GM19043 (cell line): ENCODE data around the gene UMPS.

Experiments
- ATAC-seq: cut with Tn5 transposase; IDR thresholded peaks from one replicate; pipeline ENCODE4 v1.9.1; 2021; ENCODE audit warnings: low read depth; ENCODE audit not compliant: unreplicated experiment

UMPS gene

DNA sequence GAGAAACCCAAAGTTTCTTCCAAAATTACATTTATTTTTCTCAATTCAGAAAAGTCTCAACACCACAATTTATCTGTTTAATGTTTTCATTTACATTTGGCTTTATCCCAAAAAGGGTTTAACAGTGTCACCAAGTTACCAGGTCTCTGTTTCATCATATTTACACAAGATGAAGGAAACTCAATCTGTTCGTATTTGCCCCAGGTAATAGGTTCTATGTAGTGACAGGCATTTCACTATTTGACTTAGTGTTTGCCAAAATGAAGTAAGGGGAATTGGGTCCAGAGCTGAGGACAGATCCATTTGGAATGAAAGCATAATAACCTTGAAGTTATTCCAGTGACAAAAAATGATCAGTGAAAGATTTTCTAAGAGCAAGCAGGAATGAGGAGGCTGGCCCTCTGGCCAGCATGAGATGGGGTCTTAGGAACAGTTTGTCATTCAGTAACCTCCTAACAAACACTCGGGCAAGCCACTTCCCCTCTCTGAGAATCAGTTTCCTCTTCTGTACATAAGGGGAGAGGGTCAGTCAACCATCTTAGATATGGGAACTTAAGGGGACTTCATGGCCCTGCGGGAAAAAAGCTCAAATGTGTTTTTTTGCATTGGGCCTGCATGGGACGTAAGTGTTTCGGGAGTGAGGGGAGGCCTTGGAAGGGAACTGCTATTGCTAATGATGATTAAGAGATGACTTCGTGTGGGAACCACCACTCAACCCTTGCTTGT, 31.8 kb downstream of the UMPS start:
- ATAC-seq: no peak

DNA sequence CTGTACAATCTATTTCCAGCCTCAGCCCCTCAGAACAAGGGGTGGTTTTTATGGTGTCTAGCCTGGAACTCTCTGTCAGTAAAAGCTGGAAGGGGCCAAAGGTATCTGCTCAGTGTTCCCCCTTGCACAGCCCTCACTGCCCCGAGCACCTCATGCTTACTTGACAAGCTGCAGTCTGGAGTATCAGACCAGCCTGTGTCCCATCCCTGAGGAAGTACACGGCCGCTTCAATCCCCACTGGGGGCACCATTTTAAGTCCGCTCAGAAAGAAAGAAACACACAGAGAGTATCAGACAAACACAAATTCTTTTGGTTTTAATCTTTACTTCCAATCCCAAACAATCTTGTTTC, 32.4 kb downstream of the UMPS start:
- ATAC-seq: no peak

DNA sequence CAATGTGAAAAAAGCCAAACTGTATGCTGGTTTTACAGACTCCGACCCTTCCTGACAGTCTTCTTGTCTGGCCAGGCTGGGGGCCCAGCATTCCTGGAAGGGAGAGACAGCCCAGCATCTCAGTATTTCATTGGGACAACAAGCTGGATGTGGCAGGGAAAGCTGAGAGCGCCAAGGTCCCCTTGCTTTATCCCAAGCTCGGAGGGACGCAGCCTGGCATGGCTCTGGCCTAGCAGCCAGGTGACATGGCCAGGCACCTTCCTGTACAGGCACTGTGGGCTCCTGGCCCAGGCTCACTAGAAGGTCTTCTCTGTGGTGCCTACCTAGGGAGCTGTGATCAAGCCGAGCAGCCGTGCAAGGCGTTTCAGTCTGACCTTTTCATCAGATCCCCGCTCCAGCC, 33.0 kb downstream of the UMPS start:
- ATAC-seq: no peak

DNA sequence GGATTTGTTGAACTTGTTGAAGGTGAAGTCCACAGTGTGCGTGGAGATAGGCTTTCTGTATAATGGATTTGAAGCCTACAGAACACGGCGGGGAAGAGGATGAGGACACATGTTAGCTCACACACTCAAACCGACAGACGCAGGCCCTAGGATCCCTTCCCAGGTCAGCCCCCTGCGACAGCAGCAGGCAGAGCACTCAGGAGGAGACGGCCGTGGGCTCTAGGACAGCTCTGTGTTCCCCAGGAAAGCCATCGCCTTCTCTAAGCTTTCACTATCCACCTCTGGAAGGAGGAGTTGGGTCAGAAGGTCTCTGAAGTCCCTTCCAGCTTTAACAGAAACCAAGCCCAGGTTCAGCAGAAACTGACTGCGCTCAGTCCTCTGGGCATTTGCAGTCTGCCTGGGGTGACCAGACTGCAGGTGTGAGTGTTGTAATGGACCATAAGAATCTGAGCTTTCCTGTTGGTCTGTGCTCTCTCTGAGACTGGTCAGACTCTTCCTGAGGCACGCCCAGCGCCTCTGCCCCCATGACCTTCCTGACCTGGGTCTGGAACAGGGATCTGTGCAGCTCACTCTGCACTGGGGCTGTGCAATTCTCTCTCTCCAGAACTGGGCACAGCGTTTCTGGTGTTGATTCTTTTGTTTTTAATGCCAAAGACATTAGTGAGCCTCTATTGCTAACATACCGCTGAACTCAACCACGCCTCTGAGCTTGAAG, 33.5 kb downstream of the UMPS start:
- ATAC-seq: no peak

DNA sequence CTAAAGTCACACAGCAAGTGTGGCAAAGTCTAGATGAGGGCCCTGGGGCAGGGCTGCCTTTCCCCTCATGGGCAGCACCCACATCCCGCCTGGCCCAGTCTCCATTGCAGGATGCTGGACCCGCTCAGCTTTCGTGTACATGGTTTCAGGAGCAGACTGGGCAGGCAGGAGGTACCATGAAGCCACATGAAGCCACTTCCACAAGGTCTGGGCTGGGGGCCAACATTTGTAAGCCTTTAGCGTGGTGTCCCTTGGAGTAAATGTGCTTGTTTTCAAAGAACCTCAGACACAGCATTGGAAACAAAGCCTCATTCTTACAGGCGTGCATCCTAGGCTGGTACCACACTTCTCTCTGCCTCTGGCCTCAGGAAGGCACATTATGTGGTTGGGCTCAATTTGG, 34.5 kb downstream of the UMPS start:
- ATAC-seq: no peak

DNA sequence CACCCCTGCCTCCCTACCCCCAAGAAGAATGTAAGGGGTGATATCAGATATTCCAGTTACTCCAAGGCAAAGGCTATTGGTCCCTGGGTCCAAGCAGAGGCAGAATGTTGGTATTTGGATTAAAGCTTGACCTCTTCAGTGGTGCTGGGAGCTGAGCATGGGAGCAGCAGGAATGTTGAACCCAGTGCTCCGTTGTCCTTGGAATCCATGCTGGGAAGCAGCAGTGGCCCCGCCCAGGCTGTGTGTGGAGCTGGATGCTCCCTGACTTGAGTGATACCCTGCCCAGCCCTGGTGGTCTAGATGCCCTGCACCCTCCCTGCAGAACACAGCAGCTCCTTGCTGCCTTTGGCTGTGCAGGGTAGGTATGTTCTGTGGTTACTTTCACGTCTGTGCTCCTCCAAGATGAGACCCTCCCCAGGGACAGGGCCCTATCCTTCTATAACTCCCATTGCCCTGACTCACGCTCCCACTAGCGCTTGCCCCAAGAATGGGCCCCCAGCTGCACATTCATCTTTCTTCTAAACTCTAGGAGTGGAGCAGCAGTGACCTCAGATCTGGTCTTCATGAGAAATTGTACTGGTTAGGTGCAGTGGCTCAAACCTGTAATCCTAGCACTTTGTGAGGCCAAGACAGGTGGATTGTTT, 35.1 kb downstream of the UMPS start:
- no peak for ATAC-seq

DNA sequence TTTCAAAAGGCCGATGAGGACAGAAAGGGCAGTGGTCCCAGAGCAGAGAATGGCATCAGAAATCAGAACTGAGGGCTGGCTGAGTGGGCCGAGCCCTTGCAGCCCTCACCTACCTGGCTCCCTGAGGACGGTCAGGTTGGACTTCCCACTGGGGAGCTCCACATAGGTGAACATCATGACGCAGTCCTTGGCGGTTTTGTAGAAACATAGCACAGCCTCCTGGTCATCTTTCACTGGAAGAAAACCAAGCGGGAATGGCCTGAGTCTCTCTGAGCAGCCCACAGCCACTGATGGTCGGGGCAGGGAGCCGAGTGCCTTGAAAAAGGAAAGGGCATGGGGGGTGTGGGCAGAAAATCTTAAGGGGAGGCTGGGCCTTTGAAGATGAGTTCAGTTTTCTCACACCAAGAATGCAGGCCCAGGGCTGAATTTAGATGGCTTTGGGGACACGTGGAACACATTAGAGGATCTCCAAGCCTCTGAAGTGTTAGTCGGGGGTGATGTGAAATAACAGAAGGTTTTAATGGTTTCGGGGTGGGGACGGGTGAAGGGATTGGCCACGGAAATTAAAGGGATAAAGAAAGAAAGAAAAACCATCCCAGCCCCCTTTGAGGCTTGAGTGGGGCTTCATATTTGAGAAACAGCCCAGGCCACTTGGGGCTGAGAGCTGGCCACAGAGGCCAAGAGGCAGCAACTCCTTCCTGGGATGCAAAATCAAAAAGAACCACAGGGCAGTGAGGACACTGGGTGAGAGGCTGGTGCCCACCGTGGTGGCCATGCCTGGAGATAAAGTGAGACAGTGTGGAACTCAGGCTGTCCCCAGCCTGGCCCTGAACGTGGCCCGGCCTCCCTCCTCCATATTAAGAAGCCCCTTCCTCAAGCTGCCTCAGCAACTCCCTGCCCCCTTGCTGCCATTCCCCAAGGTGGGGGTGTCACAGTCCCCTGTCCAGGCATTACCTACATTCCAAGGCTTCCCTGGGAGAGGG, 36.2 kb downstream of the UMPS start:
- ATAC-seq: no peak

DNA sequence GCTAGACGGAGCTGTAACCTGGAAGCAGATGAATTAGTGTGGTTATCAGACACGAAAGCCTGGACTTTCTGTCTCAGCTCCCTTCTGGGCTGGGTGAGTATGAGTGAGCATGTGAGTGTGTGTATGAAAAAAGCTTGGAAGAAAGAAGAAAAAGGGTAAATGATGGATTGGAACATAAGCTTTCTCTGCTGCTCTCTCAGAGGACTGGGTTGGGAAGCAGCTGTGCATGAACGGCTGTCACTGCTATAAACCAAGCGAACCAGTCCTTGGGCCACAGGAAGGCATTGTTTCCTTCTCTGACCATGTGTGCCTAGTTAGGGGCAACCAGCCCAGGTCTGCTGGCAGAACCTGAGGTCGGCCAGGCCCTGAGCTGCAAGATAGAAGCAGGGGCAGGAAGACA, 37.0 kb downstream of the UMPS start:
- ATAC-seq: no peak

DNA sequence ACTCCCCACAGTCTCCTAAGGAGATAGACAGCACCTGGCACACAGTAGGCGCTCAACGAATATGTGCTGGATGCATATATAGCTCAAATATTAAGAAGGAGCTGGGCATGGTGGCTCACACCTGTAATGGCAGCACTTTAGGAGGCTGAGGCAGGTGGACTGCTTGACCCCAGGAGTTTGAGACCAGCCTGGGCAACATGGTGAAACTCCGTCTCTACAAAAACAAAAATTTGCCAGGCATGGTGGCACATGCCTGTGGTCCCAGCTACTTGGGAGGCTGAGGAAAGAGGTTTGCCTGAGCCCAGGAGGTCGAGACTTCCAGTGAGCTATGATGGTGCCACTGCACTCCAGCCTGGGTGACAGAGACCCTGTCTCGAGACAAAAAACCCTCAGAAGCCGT, 37.4 kb downstream of the UMPS start:
- no peak for ATAC-seq

DNA sequence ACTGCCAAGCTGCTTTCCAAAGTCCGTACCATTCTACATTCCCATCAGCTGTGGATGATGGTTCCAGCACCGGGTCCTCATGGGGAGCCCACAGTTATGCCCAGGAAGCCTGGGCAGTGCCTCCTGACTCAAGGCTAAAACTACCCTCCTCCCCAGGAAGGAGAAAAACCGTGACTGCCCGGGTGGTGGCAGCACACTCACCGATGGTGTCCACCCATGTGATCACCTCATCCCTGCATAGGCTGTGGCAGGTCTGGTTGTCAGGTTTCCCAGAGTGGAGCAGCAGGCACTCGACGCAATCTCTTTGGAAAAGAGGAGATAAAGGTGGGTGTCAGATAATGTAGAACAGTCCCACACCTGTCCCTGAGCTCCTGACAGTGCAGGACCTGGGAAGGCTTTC, 38.6 kb downstream of the UMPS start:
- ATAC-seq: no peak

DNA sequence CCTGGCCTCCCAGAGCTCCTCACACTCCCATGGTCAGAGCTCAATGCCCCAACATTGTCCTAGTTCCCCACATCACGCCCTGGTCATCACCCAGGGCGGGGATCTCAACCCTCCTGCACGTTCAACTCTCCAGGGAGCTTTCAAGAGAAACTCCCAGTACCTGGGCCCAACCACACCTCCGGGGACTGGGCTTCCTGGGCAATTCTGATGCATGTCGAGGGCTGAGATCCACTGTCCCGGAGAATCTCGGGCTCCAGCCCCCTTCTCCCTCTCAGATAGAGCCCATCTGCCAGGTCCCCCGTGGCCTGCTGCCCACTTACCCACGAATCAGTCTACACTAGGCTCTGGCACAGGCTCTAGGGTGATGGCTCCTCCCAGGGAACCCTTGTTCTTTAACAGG, 39.2 kb downstream of the UMPS start:
- ATAC-seq: no peak

DNA sequence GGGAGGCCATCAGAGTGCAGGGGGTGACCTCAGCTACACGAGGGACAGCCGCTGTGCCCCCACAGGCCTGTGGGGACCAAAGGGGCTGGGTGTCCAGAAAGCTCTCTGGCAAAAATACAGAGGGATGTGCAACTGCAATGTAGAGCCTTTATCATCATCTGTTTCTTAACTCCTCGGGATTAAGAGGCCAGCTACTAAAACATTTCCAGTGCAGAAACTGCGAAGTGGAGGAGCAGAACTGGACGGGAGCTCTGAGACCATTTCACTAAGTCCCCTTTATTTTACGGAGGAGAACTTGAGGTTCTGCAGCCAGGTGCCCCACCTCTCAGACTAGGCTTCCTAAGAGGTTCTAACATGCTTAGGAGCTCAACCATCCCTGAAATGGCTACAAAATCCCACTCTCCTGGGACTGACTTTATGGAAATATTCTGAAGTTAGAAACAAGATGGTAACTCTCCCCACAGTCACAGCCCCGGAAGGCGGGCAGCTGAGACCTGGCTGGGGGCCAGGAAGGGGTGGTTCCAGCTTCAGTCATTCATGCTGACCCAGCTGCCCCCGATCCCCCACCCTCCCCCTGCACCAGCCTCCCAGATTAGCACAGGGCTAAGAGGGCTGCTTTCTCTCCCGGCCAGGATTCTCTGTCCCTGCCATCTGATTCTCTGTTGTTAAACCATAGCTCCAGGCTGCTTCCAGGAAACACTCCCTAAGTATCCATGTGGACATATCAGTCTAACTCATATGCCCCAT, 40.3 kb downstream of the UMPS start:
- ATAC-seq: no peak

DNA sequence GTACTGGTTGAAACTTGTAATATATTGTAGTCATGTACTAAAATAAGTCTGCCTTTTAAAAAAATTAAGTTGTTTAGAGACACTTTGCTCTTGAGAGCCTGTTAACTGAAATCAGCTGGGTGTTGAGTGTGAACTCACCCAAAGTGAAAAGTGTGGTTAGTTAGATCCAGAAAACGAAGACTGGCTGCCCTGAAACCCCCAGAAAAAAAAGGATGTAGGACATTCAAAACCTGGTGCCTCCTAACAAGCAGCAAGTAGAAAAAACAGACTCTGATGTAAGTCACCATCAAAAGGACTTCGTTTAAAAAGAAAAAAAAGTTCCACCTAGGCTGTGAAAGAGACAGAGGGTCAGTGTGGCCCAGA, 40.8 kb downstream of the UMPS start:
- no peak for ATAC-seq

DNA sequence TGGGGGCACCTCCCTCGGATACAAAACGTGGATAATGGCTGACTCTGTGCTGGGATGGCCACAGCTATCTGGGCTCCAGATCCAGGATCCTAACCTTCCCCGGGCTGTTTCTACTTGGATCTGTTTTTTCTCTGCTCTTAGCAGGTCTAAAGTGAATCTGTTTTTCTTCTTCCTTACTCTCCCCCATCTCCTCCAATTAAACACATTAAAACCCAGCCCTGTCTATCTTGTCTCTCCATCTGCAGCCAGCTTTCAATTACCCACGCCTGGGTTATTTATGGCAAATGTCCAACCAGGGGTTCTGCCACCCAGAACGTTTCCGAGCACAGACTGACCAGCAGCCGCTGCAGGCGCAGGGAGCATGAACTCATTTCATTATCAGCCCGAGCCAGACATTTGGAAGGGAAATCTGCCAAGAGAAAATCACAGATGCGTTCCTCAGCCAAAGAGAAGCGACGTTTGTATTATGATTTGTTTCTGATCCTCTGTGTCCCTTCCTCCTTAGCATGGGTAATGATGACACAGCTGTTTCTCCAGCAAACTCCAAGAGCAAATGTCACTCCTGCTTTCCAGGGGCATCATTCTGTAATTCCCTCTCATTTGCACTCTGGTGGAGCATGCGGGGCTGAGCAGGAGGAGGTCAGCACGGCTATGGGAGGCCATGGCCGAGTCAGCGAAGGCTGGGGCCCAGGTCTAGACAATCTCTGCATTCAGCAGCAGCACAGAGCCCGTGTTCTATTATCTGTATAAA, 42.0 kb downstream of the UMPS start:
- ATAC-seq: no peak

DNA sequence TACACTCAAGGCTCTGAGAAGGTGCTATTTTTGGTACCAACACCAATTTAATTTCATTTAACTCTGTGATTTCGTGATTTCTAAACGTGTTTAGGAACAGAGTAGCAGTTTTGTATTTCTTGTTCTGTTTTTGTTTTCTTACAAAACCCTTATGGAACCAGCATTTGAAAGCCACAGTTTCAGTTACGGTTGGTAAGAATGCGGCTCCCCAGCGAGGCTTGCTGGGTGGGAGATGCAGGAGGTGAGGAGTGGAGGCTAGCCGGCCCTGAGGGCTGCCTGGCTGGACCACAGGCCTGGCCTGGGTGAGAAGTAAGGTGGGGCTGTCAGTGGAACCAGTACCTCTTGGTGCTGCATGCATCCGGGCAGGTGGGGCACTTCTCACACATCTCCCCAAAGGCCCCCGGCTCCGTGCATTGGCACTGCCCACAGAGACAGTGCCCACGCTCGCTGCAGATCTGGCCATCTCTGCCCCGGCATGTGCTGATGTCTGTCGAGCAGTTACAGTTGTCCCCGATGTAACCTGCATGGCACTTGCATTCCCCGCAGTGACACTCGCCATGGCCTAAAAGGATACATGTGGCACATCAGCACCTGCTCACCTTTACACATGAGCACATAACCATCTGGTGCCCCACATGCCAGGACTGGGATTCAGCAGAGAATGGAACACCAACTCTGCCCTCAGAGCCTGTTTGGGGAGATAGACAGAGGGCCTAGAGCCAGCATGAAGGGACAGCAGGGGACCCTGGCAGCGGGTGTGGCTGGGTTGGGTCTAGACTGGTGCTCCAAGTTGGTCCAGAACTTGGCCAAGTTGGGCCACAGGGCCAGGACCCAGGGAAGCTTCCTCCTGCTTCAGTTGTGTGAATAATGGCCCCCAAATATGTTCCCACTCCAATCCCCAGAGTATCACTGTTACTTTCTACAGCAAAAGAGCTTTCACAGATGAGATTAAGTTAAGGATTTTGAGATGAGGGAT, 43.4 kb downstream of the UMPS start:
- no peak for ATAC-seq

DNA sequence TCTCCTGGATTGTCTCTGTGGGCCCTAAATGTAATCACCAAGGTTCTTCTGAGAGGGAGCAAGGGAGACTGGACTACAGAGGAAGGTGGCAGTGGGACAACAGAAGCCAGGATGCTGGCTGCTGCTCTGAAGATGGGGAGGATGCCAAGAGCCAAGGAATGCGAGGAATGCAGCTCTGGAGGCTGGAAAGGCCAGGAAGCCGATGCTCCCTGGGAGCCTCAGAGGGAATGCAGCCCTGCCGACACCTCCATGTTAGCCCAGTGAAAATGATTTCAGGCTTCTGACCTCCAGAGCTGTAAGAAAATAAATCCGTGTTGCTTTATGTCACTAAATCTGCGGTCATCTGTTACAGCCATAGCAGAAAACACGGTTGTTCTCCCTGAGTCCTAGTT, 44.1 kb downstream of the UMPS start:
- ATAC-seq: no peak

DNA sequence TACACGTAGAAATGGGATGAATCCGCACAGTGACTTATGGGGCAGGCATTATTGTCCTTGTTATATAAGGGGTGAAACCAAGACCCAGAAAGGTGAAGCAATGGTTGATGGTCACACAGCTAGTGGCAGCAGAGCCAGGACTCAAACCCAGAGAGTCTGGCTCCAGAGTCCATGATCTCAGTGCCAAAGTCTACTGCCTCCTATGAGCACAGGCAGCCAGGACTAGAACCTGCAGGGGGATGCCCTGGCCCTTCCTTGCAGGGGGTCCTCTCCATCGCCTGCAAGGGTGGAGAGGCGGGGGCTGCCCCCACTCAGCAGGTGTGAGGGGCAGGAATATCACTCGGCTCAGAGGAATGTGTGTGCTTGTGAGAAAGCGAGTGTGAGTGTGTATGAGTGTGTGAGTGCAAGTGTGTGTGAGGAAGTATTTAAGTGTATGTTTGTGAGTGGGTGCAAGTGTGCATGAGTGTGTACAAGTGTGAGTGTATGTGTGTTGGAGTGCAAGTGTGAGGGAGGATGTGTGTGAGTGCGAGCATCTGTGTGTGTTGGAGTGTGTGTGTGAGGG, 44.7 kb downstream of the UMPS start:
- ATAC-seq: no peak

DNA sequence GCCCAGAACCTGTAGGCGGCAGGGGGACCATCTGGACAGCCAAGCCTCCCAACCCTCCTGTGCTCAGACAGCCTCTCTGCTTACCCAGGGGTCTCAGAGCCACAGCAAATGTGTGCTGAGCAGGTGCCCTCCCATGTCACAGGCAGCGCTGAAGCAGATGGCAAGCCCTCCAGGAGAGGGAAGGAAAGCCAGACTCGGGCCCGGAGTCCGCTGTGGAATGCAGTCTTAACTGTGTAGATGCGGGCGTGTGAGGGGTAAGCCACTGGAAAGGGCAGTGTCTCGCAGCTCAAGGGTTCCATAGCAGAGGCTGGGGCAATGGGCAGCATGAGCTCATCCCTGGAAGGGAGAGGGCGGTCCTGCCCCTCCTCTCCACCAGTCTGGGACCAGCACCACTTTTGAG, 45.6 kb downstream of the UMPS start:
- no peak for ATAC-seq
